ENCODE measurements around the gene RDM1.

RDM1 gene, protein sequence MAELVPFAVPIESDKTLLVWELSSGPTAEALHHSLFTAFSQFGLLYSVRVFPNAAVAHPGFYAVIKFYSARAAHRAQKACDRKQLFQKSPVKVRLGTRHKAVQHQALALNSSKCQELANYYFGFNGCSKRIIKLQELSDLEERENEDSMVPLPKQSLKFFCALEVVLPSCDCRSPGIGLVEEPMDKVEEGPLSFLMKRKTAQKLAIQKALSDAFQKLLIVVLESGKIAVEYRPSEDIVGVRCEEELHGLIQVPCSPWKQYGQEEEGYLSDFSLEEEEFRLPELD

DNA sequence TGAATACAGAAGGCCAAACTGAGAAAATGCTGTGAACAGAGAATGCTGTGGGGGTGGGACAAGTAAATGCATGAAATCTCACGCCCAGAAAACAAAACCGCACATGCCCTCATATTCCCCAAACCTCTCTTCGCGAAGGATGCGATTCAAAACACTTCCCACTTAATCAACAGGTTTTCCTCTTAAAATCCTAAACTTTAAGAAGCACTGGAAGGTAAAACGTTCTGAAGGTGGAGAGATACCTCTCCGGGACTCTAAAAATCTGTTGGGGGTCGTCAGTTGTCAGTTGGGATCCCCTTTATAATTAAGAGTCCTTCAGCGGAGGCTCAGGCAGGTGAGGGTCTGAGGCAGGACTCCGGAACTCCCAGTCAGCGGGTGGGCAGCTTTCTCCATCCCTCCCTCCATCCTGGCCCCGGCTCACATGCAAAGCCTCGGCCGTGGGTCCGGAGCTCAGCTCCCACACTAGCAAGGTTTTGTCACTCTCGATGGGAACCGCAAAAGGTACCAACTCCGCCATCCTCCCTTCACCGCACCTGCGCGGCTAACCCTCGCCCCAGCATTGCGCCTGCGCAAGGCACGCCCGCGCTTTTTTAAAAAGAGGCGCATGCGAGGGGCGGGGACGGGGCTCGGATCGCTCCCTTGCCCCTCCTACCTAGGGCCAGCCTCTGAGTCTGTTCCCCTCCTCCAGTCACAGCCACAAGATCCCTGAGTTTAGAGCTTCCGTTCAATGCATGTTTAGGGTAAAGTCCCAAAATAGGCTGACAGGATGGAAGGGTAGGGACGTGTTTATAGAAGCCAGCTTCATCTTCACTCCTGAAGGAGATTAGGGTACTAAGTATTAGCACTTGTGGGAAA lies at the start of gene RDM1:
TSS of gene RDM1 (minus strand) at position 563 of the 855 bp plus-strand sequence. CDS start at position 517, 46 bp downstream.
- Histone ChIP-seq H3K9me3 (ENCODE audit: insufficient read depth, low read length) (no peaks in the 10 kb centered on the region), H3F3A (ENCODE audit: insufficient read depth) (peaks cover 4% of the 10 kb centered on the region; the same call in 1 of the 2 replicates), H2AFZ (ENCODE audit: low read depth, low read length, severe bottlenecking) (peak within 1 kb of the TSS; percentile 50), H3K36me3 (ENCODE audit: low read length) (no peaks in the 10 kb centered on the region), H3K4me3 (ENCODE audit: insufficient read depth, low read length, poor library complexity, severe bottlenecking) (peak within 1 kb of the TSS; percentile 72), H3K27me3 (ENCODE audit: low read length) (no peaks in the 10 kb centered on the region), H3K79me2 (ENCODE audit: insufficient read depth, low read length) (peaks cover 13% of the 10 kb centered on the region; the same call in 1 of the 2 replicates), H4K20me1 (ENCODE audit: low read depth, low read length) (no peaks in the 10 kb centered on the region), H3K9me2 (replicated peaks; ENCODE audit: insufficient read depth, low read length) (no peaks in the 10 kb centered on the region), H3K4me2 (ENCODE audit: low read depth, low read length, poor library complexity, severe bottlenecking) (peak within 1 kb of the TSS; percentile 70), H3K27ac (ENCODE audit: low read depth, low read length) (peak within 1 kb of the TSS; percentile 65), H3K9ac (ENCODE audit: low read length) (peak within 1 kb of the TSS; percentile 71)
- TF ChIP-seq EZH2phosphoT487 (conservative IDR thresholded peaks at IDR 0.05; ENCODE audit: low read length), result no peak
- no peak for TF ChIP-seq CTCF (IDR thresholded peaks at IDR 0.05; ENCODE audit: insufficient read depth, low read length, poor library complexity, severe bottlenecking)

DNA sequence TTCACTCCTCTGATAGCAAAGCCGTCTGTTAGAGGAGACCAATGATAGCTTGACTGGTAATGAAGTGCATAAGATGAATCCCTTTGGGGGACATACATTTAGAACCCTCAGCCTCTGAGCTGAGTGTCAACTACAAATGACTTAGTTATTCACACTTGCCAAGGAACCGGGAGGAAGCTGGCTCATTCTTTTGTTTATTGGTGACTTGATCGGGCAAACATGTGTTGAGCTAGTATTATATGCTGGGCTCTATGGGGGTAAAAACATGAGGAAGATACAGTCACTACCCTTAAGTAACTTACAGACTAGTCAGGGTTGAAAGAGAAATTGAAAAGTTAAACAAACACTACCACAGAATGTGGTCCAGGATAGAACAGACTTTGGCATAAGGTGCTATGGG lies 47.8 kb upstream of the RDM1 start:
- no peaks in the 10 kb centered on the region for H3F3A ChIP-seq (ENCODE audit: insufficient read depth)
- H4K20me1 ChIP-seq (ENCODE audit: low read depth, low read length), result no peaks in the 10 kb centered on the region
- no peaks in the 10 kb centered on the region for H3K79me2 ChIP-seq (ENCODE audit: insufficient read depth, low read length)
- H3K4me3 ChIP-seq (ENCODE audit: insufficient read depth, low read length, poor library complexity, severe bottlenecking), result no peak overlapping the region
- no peaks in the 10 kb centered on the region for H3K9me2 ChIP-seq (replicated peaks; ENCODE audit: insufficient read depth, low read length)
- no peaks in the 10 kb centered on the region for H3K27me3 ChIP-seq (ENCODE audit: low read length)
- no peaks in the 10 kb centered on the region for H3K36me3 ChIP-seq (ENCODE audit: low read length)
- H3K9me3 ChIP-seq (ENCODE audit: insufficient read depth, low read length), result no peaks in the 10 kb centered on the region
- no peak overlapping the region for H3K9ac ChIP-seq (ENCODE audit: low read length)
- H2AFZ ChIP-seq (ENCODE audit: low read depth, low read length, severe bottlenecking), result no peak overlapping the region
- H3K27ac ChIP-seq (ENCODE audit: low read depth, low read length), result no peak overlapping the region
- H3K4me2 ChIP-seq (ENCODE audit: low read depth, low read length, poor library complexity, severe bottlenecking), result no peak overlapping the region
- no peak for TF ChIP-seq CTCF (IDR thresholded peaks at IDR 0.05; ENCODE audit: insufficient read depth, low read length, poor library complexity, severe bottlenecking)
- no peak for TF ChIP-seq EZH2phosphoT487 (conservative IDR thresholded peaks at IDR 0.05; ENCODE audit: low read length)

- TF ChIP-seq CTCF (IDR thresholded peaks at IDR 0.05; ENCODE audit: insufficient read depth, low read length, poor library complexity, severe bottlenecking), result no peak
- no peak for TF ChIP-seq EZH2phosphoT487 (conservative IDR thresholded peaks at IDR 0.05; ENCODE audit: low read length)
- H3K27ac ChIP-seq (ENCODE audit: low read depth, low read length), result no peak overlapping the region
- no peaks in the 10 kb centered on the region for H3K36me3 ChIP-seq (ENCODE audit: low read length)
- no peaks in the 10 kb centered on the region for H3K27me3 ChIP-seq (ENCODE audit: low read length)
- H3K9me2 ChIP-seq (replicated peaks; ENCODE audit: insufficient read depth, low read length), result no peaks in the 10 kb centered on the region
- no peaks in the 10 kb centered on the region for H3K9me3 ChIP-seq (ENCODE audit: insufficient read depth, low read length)
- no peaks in the 10 kb centered on the region for H4K20me1 ChIP-seq (ENCODE audit: low read depth, low read length)
- H3F3A ChIP-seq (ENCODE audit: insufficient read depth), result no peaks in the 10 kb centered on the region
- no peaks in the 10 kb centered on the region for H3K79me2 ChIP-seq (ENCODE audit: insufficient read depth, low read length)
- no peak overlapping the region for H3K9ac ChIP-seq (ENCODE audit: low read length)
- H3K4me2 ChIP-seq (ENCODE audit: low read depth, low read length, poor library complexity, severe bottlenecking), result no peak overlapping the region
- no peak overlapping the region for H2AFZ ChIP-seq (ENCODE audit: low read depth, low read length, severe bottlenecking)
- H3K4me3 ChIP-seq (ENCODE audit: insufficient read depth, low read length, poor library complexity, severe bottlenecking), result no peak overlapping the region
Observed at GRCh38 chr17:35977509-35977908, 46.9 kb upstream of the RDM1 start.

All from SU-DHL-6 (cell line).